HepG2 (cell line): Measurements from ENCODE around the gene C22orf31. TPM values are rescaled to one million over a fixed set of nuclear protein-coding genes. Genes with fewer than 3 reads are reported as not detected.

Experiments used
- AKAP8 ChIP-seq: sonication (generic); formaldehyde crosslinking; IDR thresholded peaks from 2 replicates; pipeline ENCODE4 v1.5.1; 2020; ENCODE audit warnings: mild to moderate bottlenecking, missing genetic modification reagents
- KDM5A ChIP-seq: fragments of 200-600 bp; sonication (generic); IDR thresholded peaks from 2 replicates; pipeline ENCODE4 v1.7.0; 2018; ENCODE audit warnings: antibody characterized with exemption, mild to moderate bottlenecking, low read length, borderline replicate concordance
- MAZ ChIP-seq, 2 experiments: sonication (generic) in 1 of 2; formaldehyde crosslinking in 1 of 2; IDR thresholded peaks; 2 replicates each; pipeline versions ENCODE4 v1.5.0 to v1.6.1; 2012 to 2020; ENCODE audit warnings: low read depth in 2 of 2, mild to moderate bottlenecking in 2 of 2, borderline replicate concordance in 1 of 2, improper control_type of control experiment in 1 of 2, low read length in 1 of 2, missing genetic modification reagents in 1 of 2, moderate library complexity in 1 of 2
- NFIC ChIP-seq: IDR thresholded peaks from 2 replicates; pipeline ENCODE4 v1.6.1; 2012; ENCODE audit warnings: mild to moderate bottlenecking, low read length, inconsistent platforms
- NR2F2 ChIP-seq: IDR thresholded peaks from 2 replicates; pipeline ENCODE4 v1.6.1; 2012; ENCODE audit warnings: low read depth, inconsistent platforms, borderline replicate concordance
- TCF12 ChIP-seq, 2 experiments: fragments of 450-650 bp in 1 of 2; sonication (generic) in 1 of 2; formaldehyde crosslinking in 1 of 2; IDR thresholded peaks; 2 replicates each; pipeline versions ENCODE4 v1.6.1 to v1.8.0; 2017 to 2022; ENCODE audit warnings: antibody characterized with exemption in 1 of 2, mild to moderate bottlenecking in 1 of 2, missing genetic modification reagents in 1 of 2, moderate library complexity in 1 of 2
- ZFP90 ChIP-seq: sonication (generic); formaldehyde crosslinking; IDR thresholded peaks from 2 replicates; pipeline ENCODE4 v1.8.0; 2022; ENCODE audit warnings: missing genetic modification reagents, mild to moderate bottlenecking, inconsistent platforms, borderline replicate concordance
- ZNF121 ChIP-seq: sonication (generic); formaldehyde crosslinking; IDR thresholded peaks from 2 replicates; pipeline ENCODE4 v1.5.0; 2020; ENCODE audit warnings: mild to moderate bottlenecking, missing genetic modification reagents
- ZNF367 ChIP-seq: sonication (generic); formaldehyde crosslinking; IDR thresholded peaks from 2 replicates; pipeline ENCODE4 v1.4.0; 2020; ENCODE audit warnings: missing genetic modification reagents, borderline replicate concordance
- ZNF569 ChIP-seq: sonication (generic); formaldehyde crosslinking; IDR thresholded peaks from 2 replicates; pipeline ENCODE4 v1.5.0; 2020; ENCODE audit warnings: mild to moderate bottlenecking, missing genetic modification reagents, moderate library complexity, borderline replicate concordance
- polyA plus RNA-seq, 8 experiments: library from polyadenylated mRNA; depleted of rRNA in 3 of 8; stranded (reverse) in 7 of 8; unstranded in 1 of 8; fragments of >200 nt; fragmentation: Illumina TruSeq in 4 of 8; extraction: Trizol in 4 of 8; gene quantifications; 2 replicates each; pipeline versions ENCODE4 v1.2.1 to v1.2.3, GENCODE V29; 2011 to 2016; ENCODE audit warnings: low read depth in 4 of 8, missing spikeins in 1 of 8, mixed read lengths in 1 of 8; ENCODE audit not compliant: insufficient read depth in 1 of 8
- total RNA-seq, 5 experiments: library from RNA; depleted of rRNA; stranded (reverse); fragments of >200 nt; fragmentation: Illumina TruSeq; extraction: Trizol; gene quantifications; 2 replicates each; pipeline ENCODE4 v1.2.3, GENCODE V29; 2016; ENCODE audit warnings: low read depth in 1 of 5
- TF ChIP-seq, protein P1 (sequence below): sonication (generic); formaldehyde crosslinking; conservative IDR thresholded peaks from 2 replicates; pipeline ENCODE4 v1.4.0; 2020; ENCODE audit warnings: mild to moderate bottlenecking, missing genetic modification reagents, moderate library complexity
- TF ChIP-seq, protein P2 (sequence below): sonication (generic); formaldehyde crosslinking; IDR thresholded peaks from 2 replicates; pipeline ENCODE4 v1.9.0; 2022; ENCODE audit warnings: low read depth, missing genetic modification reagents
- TF ChIP-seq, protein P3 (sequence below): sonication (generic); formaldehyde crosslinking; IDR thresholded peaks from 2 replicates; pipeline ENCODE4 v1.5.0; 2020; ENCODE audit warnings: missing genetic modification reagents
- TF ChIP-seq, protein P4 (sequence below): sonication (generic); formaldehyde crosslinking; IDR thresholded peaks from 2 replicates; pipeline ENCODE4 v1.4.0; 2020; ENCODE audit warnings: missing genetic modification reagents
- TF ChIP-seq, protein P5 (sequence below): sonication (generic); formaldehyde crosslinking; IDR thresholded peaks from 2 replicates; pipeline ENCODE4; 2020; ENCODE audit warnings: missing genetic modification reagents, mild to moderate bottlenecking, borderline replicate concordance

C22orf31 gene
- total and polyA plus RNA-seq, 2 of the 13 experiments (the other 11 are each of a cell fraction or from before 2014, with no cell fraction given) = not detected

DNA sequence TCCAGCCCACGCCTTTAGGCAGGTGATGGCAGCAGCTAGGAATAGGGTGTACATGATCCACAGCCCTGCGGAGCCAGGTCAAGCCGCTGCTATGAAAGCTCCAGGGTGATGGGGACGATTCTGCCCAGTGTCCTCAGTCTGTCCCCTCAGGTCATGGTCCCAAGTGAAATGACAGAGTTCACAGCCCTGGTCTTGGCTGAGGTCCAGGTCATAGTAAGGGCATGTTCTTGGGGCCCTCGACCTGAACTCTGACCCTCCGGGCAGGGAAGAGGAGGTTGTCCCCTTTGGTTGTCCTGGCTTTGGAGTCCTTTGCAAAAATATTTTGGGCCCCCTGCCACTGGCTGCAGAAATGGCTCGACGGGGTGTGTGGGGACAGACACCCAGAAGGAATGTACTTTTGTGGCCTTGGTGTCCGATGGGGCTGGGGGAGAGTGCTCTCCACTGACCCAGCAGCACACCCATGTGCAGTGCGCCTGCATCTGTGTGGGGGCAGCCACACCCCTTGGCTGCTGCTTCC is 7.3 kb downstream of the C22orf31 start (continued):
- TF ChIP-seq ZNF121 (CRISPR knock-in tag) = no peak
- no peak for TF ChIP-seq MAZ (IDR thresholded peaks at IDR 0.05; ENCODE audit: borderline replicate concordance, low read depth, low read length)
- TF ChIP-seq MAZ (CRISPR knock-in tag; IDR thresholded peaks at IDR 0.05; ENCODE audit: low read depth) = no peak
- 0 out of 2 replicates have a peak, but pooled peaks have one; percentile 40 for TF ChIP-seq AKAP8 (CRISPR knock-in tag)
- TF ChIP-seq, protein P1, sequence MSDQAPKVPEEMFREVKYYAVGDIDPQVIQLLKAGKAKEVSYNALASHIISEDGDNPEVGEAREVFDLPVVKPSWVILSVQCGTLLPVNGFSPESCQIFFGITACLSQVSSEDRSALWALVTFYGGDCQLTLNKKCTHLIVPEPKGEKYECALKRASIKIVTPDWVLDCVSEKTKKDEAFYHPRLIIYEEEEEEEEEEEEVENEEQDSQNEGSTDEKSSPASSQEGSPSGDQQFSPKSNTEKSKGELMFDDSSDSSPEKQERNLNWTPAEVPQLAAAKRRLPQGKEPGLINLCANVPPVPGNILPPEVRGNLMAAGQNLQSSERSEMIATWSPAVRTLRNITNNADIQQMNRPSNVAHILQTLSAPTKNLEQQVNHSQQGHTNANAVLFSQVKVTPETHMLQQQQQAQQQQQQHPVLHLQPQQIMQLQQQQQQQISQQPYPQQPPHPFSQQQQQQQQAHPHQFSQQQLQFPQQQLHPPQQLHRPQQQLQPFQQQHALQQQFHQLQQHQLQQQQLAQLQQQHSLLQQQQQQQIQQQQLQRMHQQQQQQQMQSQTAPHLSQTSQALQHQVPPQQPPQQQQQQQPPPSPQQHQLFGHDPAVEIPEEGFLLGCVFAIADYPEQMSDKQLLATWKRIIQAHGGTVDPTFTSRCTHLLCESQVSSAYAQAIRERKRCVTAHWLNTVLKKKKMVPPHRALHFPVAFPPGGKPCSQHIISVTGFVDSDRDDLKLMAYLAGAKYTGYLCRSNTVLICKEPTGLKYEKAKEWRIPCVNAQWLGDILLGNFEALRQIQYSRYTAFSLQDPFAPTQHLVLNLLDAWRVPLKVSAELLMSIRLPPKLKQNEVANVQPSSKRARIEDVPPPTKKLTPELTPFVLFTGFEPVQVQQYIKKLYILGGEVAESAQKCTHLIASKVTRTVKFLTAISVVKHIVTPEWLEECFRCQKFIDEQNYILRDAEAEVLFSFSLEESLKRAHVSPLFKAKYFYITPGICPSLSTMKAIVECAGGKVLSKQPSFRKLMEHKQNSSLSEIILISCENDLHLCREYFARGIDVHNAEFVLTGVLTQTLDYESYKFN = no peak
- TF ChIP-seq, protein P2, sequence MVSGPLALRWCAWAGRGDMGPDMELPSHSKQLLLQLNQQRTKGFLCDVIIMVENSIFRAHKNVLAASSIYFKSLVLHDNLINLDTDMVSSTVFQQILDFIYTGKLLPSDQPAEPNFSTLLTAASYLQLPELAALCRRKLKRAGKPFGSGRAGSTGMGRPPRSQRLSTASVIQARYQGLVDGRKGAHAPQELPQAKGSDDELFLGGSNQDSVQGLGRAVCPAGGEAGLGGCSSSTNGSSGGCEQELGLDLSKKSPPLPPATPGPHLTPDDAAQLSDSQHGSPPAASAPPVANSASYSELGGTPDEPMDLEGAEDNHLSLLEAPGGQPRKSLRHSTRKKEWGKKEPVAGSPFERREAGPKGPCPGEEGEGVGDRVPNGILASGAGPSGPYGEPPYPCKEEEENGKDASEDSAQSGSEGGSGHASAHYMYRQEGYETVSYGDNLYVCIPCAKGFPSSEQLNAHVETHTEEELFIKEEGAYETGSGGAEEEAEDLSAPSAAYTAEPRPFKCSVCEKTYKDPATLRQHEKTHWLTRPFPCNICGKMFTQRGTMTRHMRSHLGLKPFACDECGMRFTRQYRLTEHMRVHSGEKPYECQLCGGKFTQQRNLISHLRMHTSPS (CRISPR knock-in tag) = 0 out of 2 replicates have a peak, but pooled peaks have one; percentile 25
- TF ChIP-seq, protein P3, sequence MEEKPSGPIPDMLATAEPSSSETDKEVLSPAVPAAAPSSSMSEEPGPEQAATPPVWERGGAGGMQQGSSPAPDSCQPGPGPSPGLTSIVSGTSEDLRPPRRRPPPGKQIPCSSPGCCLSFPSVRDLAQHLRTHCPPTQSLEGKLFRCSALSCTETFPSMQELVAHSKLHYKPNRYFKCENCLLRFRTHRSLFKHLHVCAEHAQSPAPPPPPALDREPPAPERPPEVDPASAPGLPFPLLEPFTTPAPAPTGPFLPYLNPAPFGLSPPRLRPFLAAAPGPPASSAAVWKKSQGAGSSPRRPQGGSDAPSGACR (CRISPR knock-in tag) = 0 out of 2 replicates have a peak, but pooled peaks have one; percentile 11
- TF ChIP-seq TCF12 (IDR thresholded peaks at IDR 0.05) = no peak
- TF ChIP-seq TCF12 (CRISPR knock-in tag; IDR thresholded peaks at IDR 0.05) = no peak
- TF ChIP-seq ZNF367 (CRISPR knock-in tag) = no peak
- TF ChIP-seq NFIC = peak; percentile 30; the same call in 1 of the 2 replicates
- TF ChIP-seq NR2F2 = peak; percentile 75
- TF ChIP-seq KDM5A = no peak
- 0 out of 2 replicates have a peak, but pooled peaks have one; percentile 37 for TF ChIP-seq ZFP90
- TF ChIP-seq, protein P4, sequence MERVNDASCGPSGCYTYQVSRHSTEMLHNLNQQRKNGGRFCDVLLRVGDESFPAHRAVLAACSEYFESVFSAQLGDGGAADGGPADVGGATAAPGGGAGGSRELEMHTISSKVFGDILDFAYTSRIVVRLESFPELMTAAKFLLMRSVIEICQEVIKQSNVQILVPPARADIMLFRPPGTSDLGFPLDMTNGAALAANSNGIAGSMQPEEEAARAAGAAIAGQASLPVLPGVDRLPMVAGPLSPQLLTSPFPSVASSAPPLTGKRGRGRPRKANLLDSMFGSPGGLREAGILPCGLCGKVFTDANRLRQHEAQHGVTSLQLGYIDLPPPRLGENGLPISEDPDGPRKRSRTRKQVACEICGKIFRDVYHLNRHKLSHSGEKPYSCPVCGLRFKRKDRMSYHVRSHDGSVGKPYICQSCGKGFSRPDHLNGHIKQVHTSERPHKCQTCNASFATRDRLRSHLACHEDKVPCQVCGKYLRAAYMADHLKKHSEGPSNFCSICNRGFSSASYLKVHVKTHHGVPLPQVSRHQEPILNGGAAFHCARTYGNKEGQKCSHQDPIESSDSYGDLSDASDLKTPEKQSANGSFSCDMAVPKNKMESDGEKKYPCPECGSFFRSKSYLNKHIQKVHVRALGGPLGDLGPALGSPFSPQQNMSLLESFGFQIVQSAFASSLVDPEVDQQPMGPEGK = 0 out of 2 replicates have a peak, but pooled peaks have one; percentile 23
- TF ChIP-seq, protein P5, sequence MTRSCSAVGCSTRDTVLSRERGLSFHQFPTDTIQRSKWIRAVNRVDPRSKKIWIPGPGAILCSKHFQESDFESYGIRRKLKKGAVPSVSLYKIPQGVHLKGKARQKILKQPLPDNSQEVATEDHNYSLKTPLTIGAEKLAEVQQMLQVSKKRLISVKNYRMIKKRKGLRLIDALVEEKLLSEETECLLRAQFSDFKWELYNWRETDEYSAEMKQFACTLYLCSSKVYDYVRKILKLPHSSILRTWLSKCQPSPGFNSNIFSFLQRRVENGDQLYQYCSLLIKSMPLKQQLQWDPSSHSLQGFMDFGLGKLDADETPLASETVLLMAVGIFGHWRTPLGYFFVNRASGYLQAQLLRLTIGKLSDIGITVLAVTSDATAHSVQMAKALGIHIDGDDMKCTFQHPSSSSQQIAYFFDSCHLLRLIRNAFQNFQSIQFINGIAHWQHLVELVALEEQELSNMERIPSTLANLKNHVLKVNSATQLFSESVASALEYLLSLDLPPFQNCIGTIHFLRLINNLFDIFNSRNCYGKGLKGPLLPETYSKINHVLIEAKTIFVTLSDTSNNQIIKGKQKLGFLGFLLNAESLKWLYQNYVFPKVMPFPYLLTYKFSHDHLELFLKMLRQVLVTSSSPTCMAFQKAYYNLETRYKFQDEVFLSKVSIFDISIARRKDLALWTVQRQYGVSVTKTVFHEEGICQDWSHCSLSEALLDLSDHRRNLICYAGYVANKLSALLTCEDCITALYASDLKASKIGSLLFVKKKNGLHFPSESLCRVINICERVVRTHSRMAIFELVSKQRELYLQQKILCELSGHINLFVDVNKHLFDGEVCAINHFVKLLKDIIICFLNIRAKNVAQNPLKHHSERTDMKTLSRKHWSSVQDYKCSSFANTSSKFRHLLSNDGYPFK (CRISPR knock-in tag) = 0 out of 2 replicates have a peak, but pooled peaks have one; percentile 24
- no peak for TF ChIP-seq ZNF569 (CRISPR knock-in tag)
